Ectodermal cell (in vitro differentiated cells): Measurements from ENCODE around the gene CPLX3.

Experiments
- H3K27ac ChIP-seq: 2 replicates; pipeline ENCODE4 v1.7.0; 2013; ENCODE audit warnings: mild to moderate bottlenecking, low read depth, low read length; ENCODE audit not compliant: insufficient read depth, poor library complexity, severe bottlenecking
- H3K27me3 ChIP-seq: 2 replicates; pipeline ENCODE4 v1.7.0; 2013; ENCODE audit warnings: mild to moderate bottlenecking, low read length; ENCODE audit not compliant: insufficient read depth, control insufficient read depth, poor library complexity, severe bottlenecking
- H3K36me3 ChIP-seq: one replicate; pipeline ENCODE4 v1.7.0; 2013; ENCODE audit warnings: low read length; ENCODE audit not compliant: control insufficient read depth, insufficient read depth
- H3K4me1 ChIP-seq: one replicate; pipeline ENCODE4 v1.7.0; 2013; ENCODE audit warnings: low read length; ENCODE audit not compliant: control insufficient read depth, insufficient read depth
- H3K4me3 ChIP-seq: 2 replicates; pipeline ENCODE4 v1.7.0; 2013; ENCODE audit warnings: low read depth, low read length, control low read depth; ENCODE audit not compliant: insufficient read depth
- H3K9me3 ChIP-seq: 2 replicates; pipeline ENCODE4 v1.7.0; 2013; ENCODE audit warnings: mild to moderate bottlenecking, low read length, moderate library complexity; ENCODE audit not compliant: control insufficient read depth
- WGBS, 2 experiments: methylation state at CpG; one replicate each; pipeline ENCODE4 v1.1.7; 2013; ENCODE audit warnings: missing lambda C conversion rate in 2 of 2; 5-methylcytosine and 5-hydroxymethylcytosine counted together

The CPLX3 gene

GRCh38 chr15:74838746-74839525 is 12.5 kb downstream of the CPLX3 start:
- no peaks in the 10 kb centered on the region for H3K36me3 ChIP-seq

GRCh38 chr15:74839526-74840395 is 13.3 kb downstream of the CPLX3 start:
- WGBS, 2 experiments: 86 to 88% methylated on average over 31 of the region's 31 CpGs
- no peaks in the 10 kb centered on the region for H3K9me3 ChIP-seq
- H3K27ac ChIP-seq: no peak overlapping the region
- no peaks in the 10 kb centered on the region for H3K36me3 ChIP-seq
- H3K27me3 ChIP-seq: no peaks in the 10 kb centered on the region
- no peak overlapping the region for H3K4me3 ChIP-seq
- peaks cover 23% of the 10 kb centered on the region for H3K4me1 ChIP-seq

More at GRCh38 chr15:74838746-74839525, 12.5 kb downstream of the CPLX3 start:
- Histone ChIP-seq H3K9me3 (no peaks in the 10 kb centered on the region), H3K4me3 (no peak overlapping the region), H3K27ac (no peak overlapping the region), H3K27me3 (no peaks in the 10 kb centered on the region), H3K4me1 (peaks cover 15% of the 10 kb centered on the region)
- WGBS, 2 experiments: 92 to 93% methylated on average over 11 of the region's 11 CpGs

GRCh38 chr15:74840851-74841775 is 14.7 kb downstream of the CPLX3 start:
- WGBS, 2 experiments: 95% methylated on average over 9 of the region's 9 CpGs
- H3K36me3 ChIP-seq: no peaks in the 10 kb centered on the region
- no peaks in the 10 kb centered on the region for H3K27me3 ChIP-seq

GRCh38 chr15:74841891-74842373 is 15.5 kb downstream of the CPLX3 start:
- Histone ChIP-seq H3K27me3 (no peaks in the 10 kb centered on the region), H3K36me3 (no peaks in the 10 kb centered on the region), H3K27ac (no peak overlapping the region), H3K4me3 (peak overlapping the region; percentile 97), H3K9me3 (no peaks in the 10 kb centered on the region), H3K4me1 (peaks cover 26% of the 10 kb centered on the region)
- WGBS, 2 experiments: 88% methylated on average over 14 of the region's 14 CpGs

More at GRCh38 chr15:74840851-74841775, 14.7 kb downstream of the CPLX3 start:
- peaks cover 26% of the 10 kb centered on the region for H3K4me1 ChIP-seq
- no peak overlapping the region for H3K27ac ChIP-seq
- no peak overlapping the region for H3K4me3 ChIP-seq
- H3K9me3 ChIP-seq: no peaks in the 10 kb centered on the region

GRCh38 chr15:74842581-74843444 is 16.4 kb downstream of the CPLX3 start, which contains the start of gene ULK3:
Gene ULK3 (minus strand): TSS chr15:74843156. CDS start chr15:74843105, 51 bp downstream.
- H3K4me1 ChIP-seq: peaks cover 26% of the 10 kb centered on the region
- WGBS, 2 experiments: 0% methylated on average over 84 of the region's 84 CpGs
- no peaks in the 10 kb centered on the region for H3K27me3 ChIP-seq
- no peaks in the 10 kb centered on the region for H3K36me3 ChIP-seq
- H3K27ac ChIP-seq: peak within 1 kb of the TSS; percentile 87
- H3K4me3 ChIP-seq: peak within 1 kb of the TSS; percentile 97
- no peaks in the 10 kb centered on the region for H3K9me3 ChIP-seq

DNA sequence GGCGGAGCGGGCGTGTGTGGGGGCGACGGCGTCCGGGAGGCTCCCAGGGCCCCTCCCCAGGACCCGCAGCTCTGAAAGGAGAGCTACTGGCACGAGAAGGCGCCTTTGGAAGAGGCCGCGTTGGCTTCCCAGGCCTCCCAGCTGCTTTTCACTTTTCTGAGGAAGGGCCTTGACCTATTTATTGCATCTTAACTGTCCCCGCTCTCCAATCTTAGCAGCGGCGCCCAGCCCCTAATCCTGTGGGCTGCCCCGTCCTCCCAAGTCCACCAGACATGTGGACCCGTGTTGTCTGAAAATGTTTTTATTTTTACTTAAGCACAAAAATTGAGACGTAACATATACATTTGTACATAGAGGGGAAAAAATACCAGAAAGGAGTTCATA is 17.0 kb downstream of the CPLX3 start:
- H3K4me1 ChIP-seq: peaks cover 26% of the 10 kb centered on the region
- peak overlapping the region; percentile 87 for H3K27ac ChIP-seq
- H3K9me3 ChIP-seq: no peaks in the 10 kb centered on the region
- H3K4me3 ChIP-seq: peak overlapping the region; percentile 97
- H3K27me3 ChIP-seq: no peaks in the 10 kb centered on the region
- H3K36me3 ChIP-seq: no peaks in the 10 kb centered on the region
- 22 to 29% methylated on average over 17 to 18 of the region's 18 CpGs for WGBS, 2 experiments

GRCh38 chr15:74843891-74844299 is 17.5 kb downstream of the CPLX3 start:
- peaks cover 26% of the 10 kb centered on the region for H3K4me1 ChIP-seq
- no peak overlapping the region for H3K4me3 ChIP-seq
- no peaks in the 10 kb centered on the region for H3K9me3 ChIP-seq
- H3K36me3 ChIP-seq: no peaks in the 10 kb centered on the region
- H3K27ac ChIP-seq: peak overlapping the region; percentile 87
- WGBS, 2 experiments: 66 to 67% methylated on average over 12 of the region's 12 CpGs
- H3K27me3 ChIP-seq: no peaks in the 10 kb centered on the region

GRCh38 chr15:74844319-74845207 is 18.1 kb downstream of the CPLX3 start:
- no peak overlapping the region for H3K4me3 ChIP-seq
- WGBS, 2 experiments: 76 to 80% methylated on average over 11 of the region's 12 CpGs
- no peaks in the 10 kb centered on the region for H3K36me3 ChIP-seq
- H3K4me1 ChIP-seq: peaks cover 26% of the 10 kb centered on the region
- no peaks in the 10 kb centered on the region for H3K27me3 ChIP-seq
- H3K27ac ChIP-seq: peak overlapping the region; percentile 51
- H3K9me3 ChIP-seq: no peaks in the 10 kb centered on the region
